Dermis blood vessel endothelial cell (primary cell): ENCODE results near the gene SRCIN1. TPM values are rescaled to one million over a fixed set of nuclear protein-coding genes. Genes with fewer than 3 reads are reported as not detected.
"Not testable (repeated sequence)": the region's sequence is repeated elsewhere in the genome, so short reads cannot be mapped to it uniquely, and the experiment has no call there.

Experiments used
- DNase-seq: peaks from one replicate; pipeline ENCODE4 v3.0.0; 2010
- total RNA-seq: library from RNA; depleted of rRNA; stranded (reverse); fragments of >200 nt; gene quantifications from 2 replicates; pipeline ENCODE4 v1.2.3, GENCODE V29; 2014

The SRCIN1 gene
- total RNA-seq, 1 donor from 2014 or later: under 0.01 TPM

DNA sequence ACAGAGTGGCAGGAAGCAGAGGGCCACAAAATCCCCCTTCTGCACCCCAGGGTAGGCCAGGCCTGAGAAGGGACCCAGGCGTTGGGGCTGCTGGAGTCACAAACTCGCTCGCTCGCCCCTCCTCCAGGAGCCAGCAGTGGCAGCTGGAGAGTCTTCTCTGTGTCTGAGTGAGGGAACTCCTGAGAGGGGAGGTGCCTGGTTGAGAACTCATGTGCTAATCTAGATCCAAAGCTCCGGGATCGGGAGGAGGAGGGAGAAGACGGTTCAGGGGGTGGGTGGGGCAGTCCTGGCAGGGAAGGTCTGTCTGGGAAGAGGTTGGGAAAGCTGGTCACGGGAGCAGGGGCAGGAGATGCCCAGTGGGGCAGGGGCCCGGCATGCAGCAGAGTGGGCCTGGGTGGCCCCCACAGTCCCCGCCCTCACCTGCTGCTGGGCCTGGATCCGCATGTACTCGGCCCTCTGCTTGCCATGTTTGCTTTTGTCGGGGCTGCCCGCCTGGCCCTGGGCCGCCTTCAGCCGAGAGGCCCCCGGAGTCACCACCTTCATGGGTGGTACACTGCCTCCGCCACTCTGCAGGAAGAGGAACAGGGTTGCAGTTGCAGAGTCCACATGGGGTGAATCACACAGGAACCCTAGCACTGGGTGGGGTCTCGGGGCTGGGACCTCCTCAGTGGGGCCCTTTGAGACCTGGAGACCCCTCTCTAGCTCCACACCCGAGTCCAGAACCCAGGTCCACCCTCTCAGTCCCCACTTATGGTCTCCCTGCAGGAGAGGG, 62.2 kb downstream of the SRCIN1 start:
- no peak for DNase-seq

DNA sequence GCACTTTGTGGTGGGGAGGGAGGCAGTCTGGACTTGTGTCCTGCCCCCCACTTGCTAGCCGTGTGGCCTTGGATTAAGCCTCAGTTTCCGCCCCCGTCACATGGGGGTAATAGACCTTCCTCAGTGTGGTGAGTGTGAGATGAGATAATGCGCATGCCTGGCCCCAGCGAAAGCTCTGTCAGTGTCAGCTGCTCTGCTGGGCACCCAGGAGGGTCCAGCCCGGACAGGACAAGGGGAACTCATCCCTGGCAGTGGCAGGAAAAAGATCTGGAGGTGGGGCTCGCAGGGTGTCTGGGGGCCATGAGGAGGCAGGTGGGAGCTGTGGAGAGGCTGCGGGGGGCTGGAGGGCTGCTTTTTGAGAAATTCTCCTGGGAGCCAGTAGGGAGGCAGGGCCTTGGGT, 63.5 kb downstream of the SRCIN1 start:
- DNase-seq: no peak

DNA sequence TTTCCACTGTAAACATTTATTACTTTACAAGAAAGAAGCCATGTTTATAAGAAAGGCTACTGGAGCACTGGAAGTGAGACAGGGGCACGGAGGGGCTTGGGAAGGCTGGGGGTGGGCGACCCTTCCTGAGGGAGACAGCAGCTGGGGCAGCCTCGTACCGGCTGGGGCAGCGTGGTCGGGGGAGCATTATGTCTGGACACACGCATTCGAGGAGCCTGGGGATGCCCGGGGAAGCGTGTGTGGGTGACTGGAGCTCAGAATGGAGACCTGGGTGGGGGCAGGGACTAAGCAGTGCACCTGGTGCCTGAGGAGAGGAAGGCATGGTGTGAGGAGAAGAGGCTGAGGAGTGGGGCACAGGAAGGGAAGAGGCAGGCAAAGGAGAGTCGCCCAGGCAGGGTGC, 64.5 kb downstream of the SRCIN1 start:
- DNase-seq: no peak

DNA sequence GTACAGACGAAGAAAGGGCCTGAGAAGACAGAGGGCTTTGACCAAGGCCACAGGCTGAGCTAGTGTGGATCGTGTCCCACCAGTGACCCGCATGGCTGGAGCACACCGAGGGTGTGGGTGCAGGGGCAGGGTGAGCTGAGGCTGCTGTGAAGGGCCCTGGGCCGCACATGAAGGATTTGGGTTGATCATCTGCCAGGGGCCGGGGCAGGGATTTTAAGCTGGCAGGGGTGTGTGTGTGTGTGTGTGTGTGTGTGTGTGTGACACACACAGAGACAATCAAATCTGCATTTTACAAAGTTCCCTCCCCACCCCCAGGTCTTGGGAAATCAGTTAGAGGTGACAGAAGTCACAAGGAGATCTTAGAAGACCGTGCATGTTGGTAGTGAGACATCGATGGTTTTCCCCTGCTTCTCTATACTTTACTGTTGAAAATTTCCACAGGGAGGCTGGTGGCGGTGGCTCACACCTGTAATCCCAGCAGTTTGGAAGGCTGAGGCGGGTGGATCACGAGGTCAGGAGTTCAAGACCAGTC, 65.2 kb downstream of the SRCIN1 start:
- DNase-seq: no peak

DNA sequence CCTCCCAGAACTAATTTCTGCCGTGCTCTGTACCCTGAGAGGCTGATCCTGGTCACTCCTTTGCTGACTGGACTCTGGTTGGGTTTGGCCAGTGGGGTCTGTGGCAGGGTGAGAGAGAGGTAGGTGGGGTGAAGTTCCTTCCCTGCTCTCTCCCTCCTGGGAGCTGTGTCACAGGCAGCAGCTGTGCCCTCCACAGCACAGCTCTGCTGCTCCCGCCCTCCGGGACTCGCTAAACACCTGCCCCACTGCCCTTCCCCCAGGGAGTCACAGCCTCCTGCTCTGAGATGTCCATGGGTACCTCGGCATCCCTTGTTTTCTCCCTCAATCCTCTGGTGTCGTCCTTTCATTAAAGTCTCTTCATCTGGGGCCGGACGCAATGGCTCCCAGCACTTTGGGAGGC, 66.4 kb downstream of the SRCIN1 start:
- no peak for DNase-seq

DNA sequence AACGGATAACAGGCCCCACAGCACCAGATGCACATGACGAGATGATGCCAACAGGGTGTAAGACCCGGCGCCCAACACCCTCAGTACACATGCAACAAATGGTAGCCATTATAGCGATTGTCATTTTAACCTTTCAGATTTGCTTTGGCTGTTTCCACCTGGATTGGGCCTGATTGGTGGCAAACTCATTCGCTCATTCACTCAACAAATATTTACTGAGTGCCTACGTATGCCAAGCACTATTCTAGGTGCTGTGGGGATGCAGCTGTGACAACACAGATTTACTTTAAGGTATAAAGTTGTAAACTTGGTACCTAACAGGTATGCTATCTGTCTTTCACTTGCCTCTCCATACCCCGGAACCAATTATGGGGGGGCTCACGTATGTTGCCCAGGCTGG, 66.8 kb downstream of the SRCIN1 start:
- DNase-seq: no peak

DNA sequence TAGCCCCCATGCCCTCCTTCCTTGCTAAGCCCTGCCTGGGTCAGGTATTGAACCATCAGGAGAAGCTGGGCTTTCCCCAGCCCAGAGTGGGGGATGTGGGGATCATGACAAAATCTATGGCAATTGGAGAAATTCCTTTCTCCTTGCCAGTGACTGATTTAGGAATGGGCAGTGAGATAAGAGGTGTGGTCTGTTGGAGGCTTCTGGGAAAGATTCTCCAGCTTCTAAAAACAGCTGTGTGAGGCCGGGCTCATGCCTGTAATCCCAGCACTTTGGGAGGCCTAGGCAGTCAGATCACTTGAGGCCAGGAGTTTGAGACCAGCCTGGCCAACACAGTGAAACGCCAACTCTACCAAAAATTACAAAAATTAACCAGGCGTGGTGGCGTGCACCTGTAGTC, 69.1 kb downstream of the SRCIN1 start:
- no peak for DNase-seq

DNA sequence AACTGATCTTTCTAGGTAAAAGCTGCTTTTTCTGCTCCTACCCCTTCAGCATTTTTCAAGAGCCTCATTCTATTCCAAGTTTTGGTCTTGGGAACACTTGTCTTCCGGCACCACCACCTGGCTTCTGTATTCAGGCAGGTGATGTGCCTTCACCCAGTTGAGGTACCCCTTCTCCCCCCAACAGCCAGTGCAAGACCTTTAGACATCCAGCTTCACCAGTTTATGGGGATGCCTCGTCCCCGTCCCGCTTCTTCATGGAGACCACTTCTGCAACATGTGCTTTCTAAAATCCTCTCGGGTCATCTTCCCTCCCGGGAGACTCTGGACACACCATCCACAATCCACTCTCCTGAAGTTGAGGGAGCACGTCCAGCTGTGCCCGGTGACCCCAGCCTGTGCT, 69.9 kb downstream of the SRCIN1 start:
- no peak for DNase-seq

DNA sequence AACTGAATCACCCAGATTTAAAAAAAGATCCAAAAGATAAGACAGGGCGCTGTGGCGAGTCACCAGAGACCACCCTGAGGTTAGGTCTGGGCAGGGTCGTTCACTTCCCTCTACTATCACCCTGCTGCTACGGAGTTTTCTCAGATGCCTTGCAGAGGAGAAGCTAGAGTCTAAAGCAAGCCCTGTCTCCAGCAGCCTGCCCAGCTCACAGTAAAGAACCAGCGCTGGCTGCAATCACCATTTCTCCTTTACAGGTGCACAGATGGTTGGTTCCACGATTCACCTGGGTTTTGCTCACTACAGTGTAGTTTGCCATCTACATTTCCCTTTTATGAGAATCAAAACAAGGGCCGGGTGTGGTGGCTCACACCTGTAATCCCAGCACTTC, 71.3 kb downstream of the SRCIN1 start:
- no peak for DNase-seq

DNA sequence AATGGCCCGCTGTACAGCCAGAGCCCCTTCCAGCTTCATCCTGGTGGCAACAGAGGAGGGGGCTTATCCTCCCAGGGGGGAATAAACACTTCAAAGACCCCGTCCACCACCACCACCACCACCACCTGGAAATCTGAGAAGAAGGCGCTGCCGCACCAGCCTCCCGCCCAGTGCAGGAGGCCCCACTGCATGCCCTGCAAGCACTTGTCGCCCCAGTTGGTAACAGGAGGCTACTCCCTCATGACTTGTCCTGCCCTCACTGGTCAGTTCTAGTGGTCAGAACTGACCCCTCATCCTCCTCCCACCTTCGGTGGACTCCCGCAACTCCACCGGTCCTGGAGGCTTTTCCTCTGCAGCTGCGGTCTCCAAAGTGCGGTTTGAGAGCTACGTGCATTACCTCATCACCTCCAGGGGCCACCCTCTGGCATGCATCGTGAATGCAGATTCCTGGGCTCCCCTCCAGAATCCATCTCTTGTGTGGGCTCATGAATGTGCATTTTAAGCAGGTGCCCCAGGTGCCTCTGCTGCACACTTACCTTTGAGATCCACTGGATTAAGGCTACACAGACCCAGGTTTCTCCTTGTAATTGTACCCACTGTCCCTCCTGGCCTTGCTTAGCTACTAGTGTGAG, 71.8 kb downstream of the SRCIN1 start:
- no peak for DNase-seq

DNA sequence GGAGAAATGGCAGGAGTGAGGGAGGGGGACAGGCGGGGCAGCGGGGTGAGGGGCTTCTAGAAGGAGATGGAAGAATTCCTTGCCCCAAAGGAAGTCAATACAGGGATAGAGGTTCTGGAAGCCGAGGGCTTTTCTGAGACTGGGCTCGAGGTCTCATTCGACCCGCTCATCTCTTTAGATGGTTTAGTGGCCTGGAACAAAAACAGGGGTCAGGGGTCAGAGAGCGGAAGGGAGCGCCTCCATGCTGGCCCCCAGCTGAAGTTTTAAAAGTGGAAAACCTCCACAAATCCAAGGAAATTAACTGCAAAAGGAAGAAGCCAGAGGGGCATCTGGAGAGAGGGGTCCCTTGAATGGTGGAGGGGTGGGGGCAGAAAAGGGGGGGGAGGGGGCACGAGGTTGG, 72.5 kb downstream of the SRCIN1 start:
- DNase-seq: no peak

DNA sequence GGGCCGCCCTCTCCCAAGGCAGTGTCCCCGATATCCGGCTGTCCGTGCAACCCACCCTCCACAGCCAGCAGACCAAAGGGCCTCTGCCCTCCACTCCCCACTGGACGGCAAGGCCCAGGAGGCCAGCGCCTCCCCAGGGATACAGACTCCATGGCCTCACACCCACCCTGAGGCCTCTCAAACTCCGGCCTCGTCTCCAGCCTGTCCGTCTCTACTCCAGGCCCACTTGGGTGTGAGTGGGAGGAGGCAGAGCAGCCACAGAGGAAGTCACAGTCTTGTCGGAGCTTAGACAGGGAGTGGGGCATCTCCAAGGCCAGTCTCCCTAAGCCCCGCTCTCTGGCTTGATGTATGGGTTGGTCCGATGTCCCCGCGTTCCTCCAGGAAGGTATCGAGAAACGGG, 73.3 kb downstream of the SRCIN1 start:
- DNase-seq: no peak

DNA sequence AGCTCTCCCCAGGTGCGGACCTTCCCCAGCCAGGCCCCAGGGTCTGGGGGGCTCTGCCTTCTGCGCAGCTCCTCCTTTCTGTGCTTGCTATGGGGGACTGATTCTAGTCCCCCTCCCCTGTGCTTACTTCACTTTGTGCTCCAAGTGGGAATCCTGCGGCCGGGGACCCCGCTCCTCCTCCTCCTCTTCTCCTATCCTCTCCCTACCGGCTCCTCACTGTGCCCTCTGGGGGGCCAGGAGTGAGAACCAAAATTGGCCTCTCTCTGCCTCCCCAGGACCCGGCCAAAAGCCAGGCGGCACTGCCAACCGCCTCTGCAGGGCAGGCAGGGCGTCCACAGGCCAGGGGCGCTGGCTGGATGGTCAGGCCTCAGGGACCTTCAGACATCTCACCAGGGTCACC, 74.0 kb downstream of the SRCIN1 start:
- DNase-seq: not testable (repeated sequence)

DNA sequence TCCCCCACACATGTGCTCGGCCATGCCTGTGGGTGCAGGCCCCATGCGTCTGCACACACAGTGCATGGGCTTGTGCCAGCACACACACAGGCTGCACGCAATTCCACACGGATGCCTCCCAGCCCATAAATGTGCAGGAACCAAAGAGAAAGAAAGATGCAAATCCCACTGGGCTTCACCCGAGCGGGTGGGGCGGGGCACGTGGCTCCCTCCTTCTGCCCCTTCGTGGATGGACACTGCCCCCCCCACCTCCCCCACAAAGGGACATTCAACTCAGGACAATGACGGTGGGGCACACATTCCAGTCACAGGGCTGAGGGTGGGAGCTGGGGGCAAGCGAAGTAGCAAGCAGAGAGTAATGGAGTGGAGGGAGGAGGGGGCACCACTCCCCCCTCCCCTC, 74.9 kb downstream of the SRCIN1 start:
- DNase-seq: not testable (repeated sequence)

DNA sequence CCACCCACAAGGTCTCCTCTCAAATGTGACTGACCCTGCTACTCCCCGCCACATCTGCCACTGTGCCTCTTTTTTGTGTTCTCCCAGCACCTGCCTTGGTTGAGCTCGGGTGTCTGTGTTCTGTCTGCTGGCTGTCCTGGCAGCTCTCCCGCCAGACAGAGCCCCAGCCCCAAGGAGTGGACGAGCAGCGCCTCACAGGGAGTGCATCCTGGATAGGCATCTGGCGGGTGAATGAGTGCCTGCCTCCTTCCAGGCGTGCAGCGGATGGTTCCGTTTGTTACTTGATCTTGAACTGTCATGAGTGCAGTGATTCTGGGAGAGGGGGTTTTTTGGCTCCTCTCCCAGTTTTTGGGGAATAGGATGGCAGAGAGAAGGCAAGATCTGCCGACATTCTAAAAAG, 77.6 kb downstream of the SRCIN1 start:
- not testable (repeated sequence) for DNase-seq

DNA sequence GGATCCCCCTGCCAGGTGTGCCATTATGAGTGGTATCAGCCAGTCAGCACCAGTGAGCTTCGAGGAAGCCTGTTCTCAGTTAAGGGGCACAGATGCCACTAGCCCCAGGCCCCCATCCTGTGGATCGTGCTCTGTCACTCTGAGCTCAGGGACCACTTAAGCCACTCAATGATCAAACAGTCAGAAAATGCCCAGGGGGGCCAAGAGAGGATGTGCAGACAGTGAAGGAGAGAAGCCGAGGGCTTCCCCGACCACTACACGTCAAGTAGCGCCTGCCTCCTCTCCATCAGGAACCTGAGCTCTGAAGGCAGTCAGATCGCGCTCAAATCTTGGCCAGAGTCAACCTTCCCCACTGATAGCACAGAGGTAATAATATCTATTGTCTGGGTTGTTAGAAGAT, 79.2 kb downstream of the SRCIN1 start:
- DNase-seq: not testable (repeated sequence)

DNA sequence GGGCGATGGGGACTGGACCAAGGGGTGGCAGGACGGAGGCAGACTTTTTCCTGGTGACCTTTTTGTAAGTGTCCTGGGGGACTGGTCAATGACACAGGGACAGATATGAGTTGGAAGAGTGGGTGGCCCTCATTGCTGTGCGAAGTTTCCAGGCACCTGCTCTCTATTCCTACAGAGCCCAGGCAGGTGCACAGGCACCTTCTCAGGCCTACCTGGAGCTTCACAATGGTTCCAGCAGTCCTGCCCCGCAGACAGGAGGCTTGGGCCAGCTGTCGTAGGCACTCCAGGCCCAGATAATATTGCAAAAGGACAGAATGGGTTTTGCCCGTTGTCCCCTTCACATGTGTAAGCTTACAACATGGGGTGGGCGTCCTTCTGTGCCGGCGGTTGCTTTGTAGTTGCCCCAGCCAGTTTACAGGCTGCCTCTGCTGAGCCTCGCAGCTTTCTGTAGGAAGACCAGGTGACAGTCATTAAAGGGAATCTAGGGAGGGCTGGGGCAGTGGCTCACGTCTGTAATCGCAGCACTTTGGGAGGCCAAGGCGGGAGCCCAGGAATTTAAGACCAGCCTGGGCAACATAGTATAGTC, 93.2 kb downstream of the SRCIN1 start:
- no peak for DNase-seq

DNA sequence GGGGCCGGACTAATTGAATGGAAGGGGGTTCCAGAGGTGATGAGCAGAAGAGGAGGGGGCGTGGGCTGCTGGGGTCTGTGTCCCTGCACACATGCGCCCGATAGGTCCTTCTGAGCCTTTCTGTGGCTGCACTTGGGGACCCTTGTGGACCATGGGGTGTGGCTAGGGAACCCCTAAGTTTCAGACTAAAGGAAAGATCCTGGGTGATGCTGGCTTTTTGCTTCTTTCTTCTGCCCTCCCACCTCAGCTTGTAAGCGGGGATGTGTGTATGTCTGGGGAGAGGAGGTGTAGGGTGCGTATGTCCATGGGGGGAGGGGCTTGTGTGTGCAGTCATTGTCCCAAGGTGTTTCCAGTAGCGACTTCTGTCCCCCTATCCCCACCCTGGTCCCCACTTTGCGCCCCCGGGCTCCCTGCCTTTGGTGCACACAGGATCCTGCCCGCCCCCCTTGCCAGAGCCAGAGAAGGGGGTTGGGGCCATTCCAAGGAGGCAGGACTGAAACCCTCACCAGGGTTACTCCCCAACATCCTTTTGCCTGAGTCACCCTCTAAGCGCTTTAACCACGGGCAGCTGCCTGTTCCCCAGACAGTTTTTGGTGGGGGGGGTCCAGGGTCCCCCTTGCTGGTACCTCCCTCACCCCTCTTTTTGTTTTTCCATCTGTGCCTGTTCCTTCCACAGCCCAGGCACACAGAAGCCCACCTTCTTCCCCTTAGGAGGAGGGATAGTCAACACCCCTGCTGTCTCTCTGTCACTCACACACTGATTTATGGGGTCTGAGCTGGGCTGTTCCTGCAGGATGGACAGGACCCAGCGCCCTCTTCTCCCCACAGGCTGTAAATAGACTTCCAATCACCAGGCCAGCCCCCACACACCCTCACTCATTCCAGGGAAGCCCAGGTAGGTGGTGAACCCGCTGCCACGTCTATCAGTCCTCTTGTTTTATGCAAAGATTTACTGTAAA, 94.3 kb downstream of the SRCIN1 start:
- DNase-seq: no peak

DNA sequence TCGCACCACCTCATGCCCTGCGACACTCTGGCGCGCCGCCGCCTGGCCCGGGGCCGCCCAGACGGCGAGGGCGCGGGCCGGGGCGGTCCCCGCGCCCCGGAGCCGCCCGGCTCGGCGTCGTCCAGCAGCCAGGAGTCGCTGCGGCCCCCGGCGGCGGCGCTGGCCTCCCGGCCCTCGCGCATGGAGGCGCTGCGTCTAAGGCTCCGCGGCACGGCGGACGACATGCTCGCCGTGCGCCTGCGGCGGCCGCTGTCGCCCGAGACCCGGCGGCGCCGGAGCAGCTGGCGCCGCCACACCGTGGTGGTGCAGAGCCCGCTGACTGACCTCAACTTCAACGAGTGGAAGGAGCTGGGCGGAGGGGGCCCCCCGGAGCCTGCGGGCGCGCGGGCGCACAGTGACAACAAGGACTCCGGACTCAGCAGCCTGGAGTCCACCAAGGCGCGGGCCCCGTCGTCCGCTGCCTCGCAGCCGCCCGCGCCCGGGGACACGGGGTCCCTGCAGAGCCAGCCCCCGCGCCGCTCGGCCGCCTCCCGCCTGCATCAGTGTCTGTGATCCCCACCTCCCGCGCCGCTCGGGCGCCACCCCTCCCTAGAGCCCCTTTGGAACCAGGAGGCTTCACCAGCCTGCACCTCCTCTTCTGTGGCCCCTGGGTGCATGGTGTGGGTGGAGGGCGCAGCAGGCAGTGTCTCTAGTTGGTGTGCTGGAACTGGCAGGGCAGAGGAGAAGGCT, 95.2 kb downstream of the SRCIN1 start:
- DNase-seq: no peak

DNA sequence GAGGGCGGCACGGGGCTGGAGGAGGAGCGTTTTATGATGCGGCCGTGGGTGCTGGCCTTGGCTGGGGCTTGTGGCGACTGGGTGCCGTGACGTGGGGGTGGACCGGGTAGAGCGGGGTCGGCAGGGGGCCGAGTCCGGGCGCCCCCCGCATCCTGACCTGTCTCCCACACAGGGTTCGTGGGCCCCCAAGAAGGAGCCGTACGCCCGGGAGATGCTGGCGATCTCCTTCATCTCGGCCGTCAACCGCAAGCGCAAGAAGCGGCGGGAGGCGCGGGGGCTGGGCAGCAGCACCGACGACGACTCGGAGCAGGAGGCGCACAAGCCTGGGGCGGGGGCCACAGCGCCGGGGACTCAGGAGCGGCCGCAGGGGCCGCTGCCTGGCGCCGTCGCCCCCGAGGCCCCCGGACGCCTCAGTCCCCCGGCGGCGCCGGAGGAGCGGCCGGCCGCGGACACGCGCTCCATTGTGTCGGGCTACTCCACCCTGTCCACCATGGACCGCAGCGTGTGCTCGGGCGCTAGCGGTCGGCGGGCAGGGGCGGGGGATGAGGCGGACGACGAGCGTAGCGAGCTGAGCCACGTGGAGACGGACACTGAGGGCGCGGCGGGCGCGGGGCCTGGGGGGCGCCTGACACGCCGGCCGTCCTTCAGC, 95.9 kb downstream of the SRCIN1 start:
- DNase-seq: no peak

DNA sequence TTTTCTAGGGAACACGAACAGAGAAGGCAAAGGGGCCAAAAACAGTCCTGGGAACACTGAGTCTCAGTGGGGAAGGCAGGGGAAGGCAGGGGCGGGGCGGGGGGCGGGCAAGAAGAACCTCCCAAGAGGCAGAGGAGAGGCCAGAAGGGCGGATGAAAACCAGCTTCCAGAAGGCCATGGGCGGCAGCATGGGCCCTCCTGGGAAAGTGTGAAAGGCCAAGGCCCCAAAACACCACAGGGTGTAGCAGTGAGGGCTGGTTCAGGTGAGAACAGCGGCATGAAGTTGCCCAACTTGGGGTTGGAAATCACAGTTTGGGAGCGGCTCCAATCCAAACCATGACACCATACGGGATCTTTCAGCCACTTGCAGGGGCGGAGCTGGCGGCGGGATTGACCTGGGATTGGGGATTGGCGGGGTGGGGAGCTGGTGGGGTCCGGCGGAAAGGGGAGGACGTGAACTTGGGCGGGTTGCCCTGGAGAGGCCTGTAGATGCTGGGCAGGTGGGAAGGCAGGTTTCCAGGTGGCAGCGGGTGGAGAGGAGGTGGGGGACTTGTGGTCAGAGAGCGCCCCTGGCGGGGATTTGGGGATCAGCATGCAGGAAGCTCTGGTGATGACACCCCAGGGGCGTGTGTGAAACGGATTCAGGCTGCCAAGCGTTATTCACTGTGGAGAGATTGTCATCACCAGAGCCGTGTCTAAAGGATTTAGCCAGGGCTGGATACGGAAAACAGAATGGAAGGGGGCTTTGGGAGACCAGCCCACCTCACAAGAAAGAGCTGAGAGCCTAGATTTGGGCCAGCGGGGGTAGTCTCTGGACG, 96.6 kb downstream of the SRCIN1 start:
- DNase-seq: peak; percentile 67
